PC-9 (cell line): ENCODE results near the gene ANKFN1. TPM values are rescaled to one million over a fixed set of nuclear protein-coding genes. Genes with fewer than 3 reads are reported as not detected.

ENCODE experiments used
- BruUV-seq: library from RNA; stranded (reverse); fragments of 400-500 nt; replicated peaks from 2 replicates; lab custom pipeline; 2021; lab: Mats Ljungman, UMichigan
- CTCF ChIA-PET: fragments of 300-600 bp; sonication (Branson Sonifier 250); formaldehyde crosslinking; loops from one replicate; lab custom pipeline; 2022; ENCODE audit warnings: antibody characterized with exemption; lab: Charles Lee
- POLR2A ChIA-PET: fragments of 300-600 bp; sonication (Branson Sonifier 250); formaldehyde crosslinking; loops from one replicate; lab custom pipeline; 2022; ENCODE audit warnings: antibody characterized with exemption; ENCODE audit not compliant: unreplicated experiment; lab: Charles Lee
- DNase-seq, 2 experiments: peaks; one replicate each; pipeline versions ENCODE4 v3.0.0 to v3.0.0-alpha.2; 2015 to 2022; ENCODE audit warnings: mixed read lengths in 1 of 2
- H2AFZ ChIP-seq: fragments of 200-600 bp; sonication (generic); 2 replicates; pipeline ENCODE4 v1.8.1; 2017; ENCODE audit warnings: antibody characterized with exemption
- H3F3A ChIP-seq: fragments of 200-600 bp; sonication (generic); 2 replicates; pipeline ENCODE4 v1.8.1; 2017; ENCODE audit warnings: antibody characterized with exemption, mild to moderate bottlenecking, low read depth; ENCODE audit not compliant: insufficient read depth
- H3K27ac ChIP-seq: fragments of 200-600 bp; sonication (generic); 2 replicates; pipeline ENCODE4 v1.6.1; 2016; ENCODE audit warnings: mixed run types
- H3K27me3 ChIP-seq: fragments of 200-600 bp; sonication (generic); 2 replicates; pipeline ENCODE4 v1.6.1; 2016; ENCODE audit warnings: low read depth, mixed run types; ENCODE audit not compliant: insufficient read depth
- H3K36me3 ChIP-seq: fragments of 200-600 bp; sonication (generic); 2 replicates; pipeline ENCODE4 v1.6.1; 2016; ENCODE audit warnings: low read depth, mixed run types
- H3K4me1 ChIP-seq: fragments of 200-600 bp; sonication (generic); replicated peaks from 2 replicates; pipeline ENCODE4 v1.6.1; 2016; ENCODE audit warnings: mixed run types; ENCODE audit not compliant: insufficient read depth
- H3K4me2 ChIP-seq: fragments of 200-600 bp; sonication (generic); 2 replicates; pipeline ENCODE4 v1.6.1; 2017; ENCODE audit warnings: mixed run types
- H3K4me3 ChIP-seq: fragments of 200-600 bp; sonication (generic); 2 replicates; pipeline ENCODE4 v1.6.1; 2016; ENCODE audit warnings: mixed run types
- H3K79me2 ChIP-seq: fragments of 200-600 bp; sonication (generic); 2 replicates; pipeline ENCODE4 v1.6.1; 2017; ENCODE audit warnings: low read depth, mixed run types
- H3K9me2 ChIP-seq: fragments of 200-600 bp; sonication (generic); 2 replicates; pipeline ENCODE4 v1.8.1; 2017; ENCODE audit warnings: mild to moderate bottlenecking; ENCODE audit not compliant: insufficient read depth
- H3K9me3 ChIP-seq: fragments of 200-600 bp; sonication (generic); 2 replicates; pipeline ENCODE4 v1.8.1; 2016; ENCODE audit warnings: low read depth; ENCODE audit not compliant: insufficient read depth
- H4K20me1 ChIP-seq: fragments of 200-600 bp; sonication (generic); 2 replicates; pipeline ENCODE4 v1.8.1; 2017; ENCODE audit not compliant: insufficient read depth
- EZH2 ChIP-seq: fragments of 200-600 bp; sonication (generic); IDR thresholded peaks from 2 replicates; pipeline ENCODE4 v1.8.0; 2017; ENCODE audit warnings: antibody characterized with exemption, low read depth
- intact Hi-C: fragments of 100-400 bp; cut with micrococcal nuclease; formaldehyde crosslinking; loops from one replicate; pipeline ENCODE4 v1.10.0; 2022; ENCODE audit not compliant: unreplicated experiment
- total RNA-seq: library from RNA; stranded (reverse); gene quantifications from 2 replicates; pipeline ENCODE4 v1.2.3, GENCODE V29; 2021
- TF ChIP-seq, protein P1 (sequence below): fragments of 200-600 bp; sonication (generic); conservative IDR thresholded peaks from 2 replicates; pipeline ENCODE4 v1.6.1; 2017; ENCODE audit warnings: mixed run types, antibody characterized with exemption, mild to moderate bottlenecking, moderate library complexity

ANKFN1 gene
- total RNA-seq, 1 experiment from 2014 or later: not detected

GRCh38 chr17:56141046-56141839, 12.0 kb upstream of the ANKFN1 start:
- H3K27me3 ChIP-seq: no peaks in the 10 kb centered on the region
- no peaks in the 10 kb centered on the region for H3K79me2 ChIP-seq
- H3K9me2 ChIP-seq: no peaks in the 10 kb centered on the region
- POLR2A ChIA-PET: no interaction called here
- H3K9me3 ChIP-seq: no peaks in the 10 kb centered on the region
- no peaks in the 10 kb centered on the region for H4K20me1 ChIP-seq
- no peak overlapping the region for H3K27ac ChIP-seq
- CTCF ChIA-PET: no interaction called here
- H3K36me3 ChIP-seq: no peaks in the 10 kb centered on the region
- H3K4me2 ChIP-seq: no peak overlapping the region
- no peak overlapping the region for H3K4me3 ChIP-seq
- H2AFZ ChIP-seq: no peak overlapping the region
- H3K4me1 ChIP-seq: no peaks in the 10 kb centered on the region
- no peak for DNase-seq
- BruUV-seq: no TSS peak
- intact Hi-C loops: no loop called here
- TF ChIP-seq, protein P1, sequence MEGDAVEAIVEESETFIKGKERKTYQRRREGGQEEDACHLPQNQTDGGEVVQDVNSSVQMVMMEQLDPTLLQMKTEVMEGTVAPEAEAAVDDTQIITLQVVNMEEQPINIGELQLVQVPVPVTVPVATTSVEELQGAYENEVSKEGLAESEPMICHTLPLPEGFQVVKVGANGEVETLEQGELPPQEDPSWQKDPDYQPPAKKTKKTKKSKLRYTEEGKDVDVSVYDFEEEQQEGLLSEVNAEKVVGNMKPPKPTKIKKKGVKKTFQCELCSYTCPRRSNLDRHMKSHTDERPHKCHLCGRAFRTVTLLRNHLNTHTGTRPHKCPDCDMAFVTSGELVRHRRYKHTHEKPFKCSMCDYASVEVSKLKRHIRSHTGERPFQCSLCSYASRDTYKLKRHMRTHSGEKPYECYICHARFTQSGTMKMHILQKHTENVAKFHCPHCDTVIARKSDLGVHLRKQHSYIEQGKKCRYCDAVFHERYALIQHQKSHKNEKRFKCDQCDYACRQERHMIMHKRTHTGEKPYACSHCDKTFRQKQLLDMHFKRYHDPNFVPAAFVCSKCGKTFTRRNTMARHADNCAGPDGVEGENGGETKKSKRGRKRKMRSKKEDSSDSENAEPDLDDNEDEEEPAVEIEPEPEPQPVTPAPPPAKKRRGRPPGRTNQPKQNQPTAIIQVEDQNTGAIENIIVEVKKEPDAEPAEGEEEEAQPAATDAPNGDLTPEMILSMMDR: no peak
- TF ChIP-seq EZH2: no peak
- H3F3A ChIP-seq: no peaks in the 10 kb centered on the region

DNA sequence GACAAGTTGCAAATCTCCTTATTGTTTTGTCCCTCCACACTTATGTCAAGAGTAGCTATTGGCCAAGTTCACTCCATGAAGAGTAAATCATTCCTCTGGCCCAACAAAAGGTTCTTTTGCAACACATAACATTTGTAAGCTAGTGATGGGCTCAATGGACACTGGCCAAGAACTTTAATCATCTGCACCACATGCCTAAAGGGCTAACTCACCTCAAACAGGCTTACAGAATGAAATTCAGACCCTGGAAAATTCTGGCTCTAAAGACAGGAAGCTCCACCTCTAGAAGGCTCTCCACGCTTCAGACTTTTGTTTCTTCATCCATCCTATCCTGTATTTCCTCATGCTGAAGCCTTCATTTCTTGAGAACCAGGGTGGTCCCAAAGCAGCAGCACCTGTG, 10.9 kb upstream of the ANKFN1 start:
- Histone ChIP-seq H2AFZ (no peak overlapping the region), H4K20me1 (no peaks in the 10 kb centered on the region), H3K4me2 (no peak overlapping the region), H3K9me3 (no peaks in the 10 kb centered on the region), H3K27ac (no peak overlapping the region), H3K9me2 (no peaks in the 10 kb centered on the region), H3K27me3 (no peaks in the 10 kb centered on the region), H3K4me3 (no peak overlapping the region), H3F3A (no peaks in the 10 kb centered on the region), H3K4me1 (no peaks in the 10 kb centered on the region), H3K36me3 (no peaks in the 10 kb centered on the region), H3K79me2 (no peaks in the 10 kb centered on the region)
- no TSS peak for BruUV-seq
- DNase-seq: no peak
- ChIA-PET POLR2A (no interaction called here), CTCF (no interaction called here)
- intact Hi-C loops: no loop called here
- TF ChIP-seq, protein P1: no peak
- TF ChIP-seq EZH2: no peak

- no TSS peak for BruUV-seq
- no peak overlapping the region for H2AFZ ChIP-seq
- H3F3A ChIP-seq: no peaks in the 10 kb centered on the region
- no peak overlapping the region for H3K4me2 ChIP-seq
- H3K79me2 ChIP-seq: no peaks in the 10 kb centered on the region
- H3K36me3 ChIP-seq: no peaks in the 10 kb centered on the region
- H4K20me1 ChIP-seq: no peaks in the 10 kb centered on the region
- ChIA-PET CTCF (no interaction called here), POLR2A (no interaction called here)
- intact Hi-C loops: no loop called here
- no peaks in the 10 kb centered on the region for H3K27me3 ChIP-seq
- no peak overlapping the region for H3K27ac ChIP-seq
- no peak for DNase-seq
- H3K4me1 ChIP-seq: no peaks in the 10 kb centered on the region
- H3K9me2 ChIP-seq: no peaks in the 10 kb centered on the region
- no peak overlapping the region for H3K4me3 ChIP-seq
- TF ChIP-seq, protein P1: no peak
- no peak for TF ChIP-seq EZH2
- H3K9me3 ChIP-seq: no peaks in the 10 kb centered on the region
Measured at GRCh38 chr17:56142781-56143180, 10.5 kb upstream of the ANKFN1 start.
